Measurements from ENCODE around the gene KDM7A. TPM values are rescaled to one million over a fixed set of nuclear protein-coding genes. Genes with fewer than 3 reads are reported as not detected.
"Not testable (repeated sequence)": the region's sequence is repeated elsewhere in the genome, so short reads cannot be mapped to it uniquely, and the experiment has no call there.

Gene KDM7A
- total RNA-seq, 1 donor from 2014 or later = 7.6 TPM

GRCh38 chr7:140209866-140210609 lies 33.3 kb upstream of the KDM7A start:
- H3K4me3 ChIP-seq (ENCODE audit: low read depth, low read length) = no peak overlapping the region
- DNase-seq (ENCODE audit: low read depth) = no peak
- TF ChIP-seq CTCF (conservative IDR thresholded peaks at IDR 0.05; ENCODE audit: low read depth, low read length) = no peak

GRCh38 chr7:140206616-140207389 lies 30.0 kb upstream of the KDM7A start:
- no peak for DNase-seq (ENCODE audit: low read depth)
- TF ChIP-seq CTCF (conservative IDR thresholded peaks at IDR 0.05; ENCODE audit: low read depth, low read length) = no peak
- no peak overlapping the region for H3K4me3 ChIP-seq (ENCODE audit: low read depth, low read length)

- no peak for DNase-seq (ENCODE audit: low read depth)
- no peak for TF ChIP-seq CTCF (conservative IDR thresholded peaks at IDR 0.05; ENCODE audit: low read depth, low read length)
- H3K4me3 ChIP-seq (ENCODE audit: low read depth, low read length) = no peak overlapping the region
Observed at GRCh38 chr7:140205600-140205999, 28.8 kb upstream of the KDM7A start.

GRCh38 chr7:140203556-140203955 lies 26.8 kb upstream of the KDM7A start:
- DNase-seq (ENCODE audit: low read depth) = no peak
- no peak for TF ChIP-seq CTCF (conservative IDR thresholded peaks at IDR 0.05; ENCODE audit: low read depth, low read length)
- H3K4me3 ChIP-seq (ENCODE audit: low read depth, low read length) = no peak overlapping the region

GRCh38 chr7:140202942-140203341 lies 26.2 kb upstream of the KDM7A start:
- H3K4me3 ChIP-seq (ENCODE audit: low read depth, low read length); DNase-seq (ENCODE audit: low read depth): not testable (repeated sequence)

- TF ChIP-seq CTCF (conservative IDR thresholded peaks at IDR 0.05; ENCODE audit: low read depth, low read length) = no peak
- no peak overlapping the region for H3K4me3 ChIP-seq (ENCODE audit: low read depth, low read length)
- DNase-seq (ENCODE audit: low read depth) = no peak
Observed at GRCh38 chr7:140201393-140201792, 24.6 kb upstream of the KDM7A start.

GRCh38 chr7:140200061-140200989 lies 23.5 kb upstream of the KDM7A start:
- no peak for TF ChIP-seq CTCF (conservative IDR thresholded peaks at IDR 0.05; ENCODE audit: low read depth, low read length)
- no peak overlapping the region for H3K4me3 ChIP-seq (ENCODE audit: low read depth, low read length)
- no peak for DNase-seq (ENCODE audit: low read depth)

Data from epithelial cell of proximal tubule (primary cell).